ENCODE measurements around the gene FRMD5.
"Not testable (repeated sequence)": the region's sequence is repeated elsewhere in the genome, so short reads cannot be mapped to it uniquely, and the experiment has no call there.

The FRMD5 gene

GRCh38 chr15:44087578-44088465 lies 107.2 kb downstream of the FRMD5 start:
- no peak for DNase-seq

- DNase-seq: no peak
Observed at GRCh38 chr15:44084770-44085169, 110.3 kb downstream of the FRMD5 start.

GRCh38 chr15:44084171-44084570 lies 110.9 kb downstream of the FRMD5 start:
- DNase-seq: no peak

GRCh38 chr15:44082558-44083157 lies 112.4 kb downstream of the FRMD5 start:
- DNase-seq: no peak

- DNase-seq: no peak
Observed at GRCh38 chr15:44081026-44082013, 113.8 kb downstream of the FRMD5 start.

GRCh38 chr15:44075535-44075934 lies 119.5 kb downstream of the FRMD5 start:
- no peak for DNase-seq

- no peak for DNase-seq
Observed at GRCh38 chr15:44069489-44069888, 125.6 kb downstream of the FRMD5 start.

GRCh38 chr15:44068347-44068746 lies 126.7 kb downstream of the FRMD5 start:
- no peak for DNase-seq

GRCh38 chr15:44066211-44066827 lies 128.8 kb downstream of the FRMD5 start:
- no peak for DNase-seq

GRCh38 chr15:44064706-44065105 lies 130.4 kb downstream of the FRMD5 start:
- DNase-seq: no peak

GRCh38 chr15:44058126-44058525 lies 136.9 kb downstream of the FRMD5 start:
- no peak for DNase-seq

GRCh38 chr15:44045661-44046060 lies 149.4 kb downstream of the FRMD5 start:
- DNase-seq: no peak

GRCh38 chr15:44045217-44045616 lies 149.9 kb downstream of the FRMD5 start:
- DNase-seq: no peak

GRCh38 chr15:44038755-44039191 lies 156.3 kb downstream of the FRMD5 start:
- no peak for DNase-seq

- DNase-seq: no peak
Observed at GRCh38 chr15:44035781-44036699, 159.0 kb downstream of the FRMD5 start.

- no peak for DNase-seq
Observed at GRCh38 chr15:44034933-44035624, 160.0 kb downstream of the FRMD5 start.

- no peak for DNase-seq
Observed at GRCh38 chr15:44034334-44034733, 160.7 kb downstream of the FRMD5 start.

- DNase-seq: no peak
Observed at GRCh38 chr15:44033894-44034293, 161.2 kb downstream of the FRMD5 start.

- not testable (repeated sequence) for DNase-seq
Observed at GRCh38 chr15:44032820-44033219, 162.3 kb downstream of the FRMD5 start.

- DNase-seq: no peak
Observed at GRCh38 chr15:44029940-44030568, 165.0 kb downstream of the FRMD5 start.

Measured in NCI-H1417 treated with DMSO at 0.1 percent for 48 hours (cell line).